ENCODE data around the gene SORCS3. TPM values are rescaled to one million over a fixed set of nuclear protein-coding genes. Genes with fewer than 3 reads are reported as not detected.

Gene SORCS3
- total RNA-seq, 1 experiment from 2014 or later = not detected

- no peaks in the 10 kb centered on the region for H3K79me2 ChIP-seq (ENCODE audit: insufficient read depth, low read length)
- BruUV-seq (replicated peaks) = no TSS peak
- intact Hi-C loops (cut with micrococcal nuclease) = no loop called here
- ChIA-PET RAD21 (ENCODE audit: low non-redundant PET in 1 of 2, low total read pairs in 2 of 2, uncharacterized antibody in 2 of 2, unreplicated experiment in 2 of 2) (no interaction called here), POLR2A (no interaction called here), CTCF (no interaction called here)
- no peaks in the 10 kb centered on the region for H3K9me3 ChIP-seq (ENCODE audit: control insufficient read depth in 1 of 2, insufficient read depth in 1 of 2, low read depth in 1 of 2, low read length in 2 of 2)
- H3K9ac ChIP-seq (ENCODE audit: low read length) = no peak overlapping the region
- H4K20me1 ChIP-seq (ENCODE audit: insufficient read depth) = no peaks in the 10 kb centered on the region
- peaks cover 68% of the 10 kb centered on the region for H3K27me3 ChIP-seq (ENCODE audit: insufficient read depth, low read length)
- H3K27ac ChIP-seq (ENCODE audit: low read depth, low read length) = no peak overlapping the region
- no peak overlapping the region for H2AFZ ChIP-seq (ENCODE audit: low read depth, low read length, poor library complexity, severe bottlenecking)
- no peaks in the 10 kb centered on the region for H3K36me3 ChIP-seq (ENCODE audit: control insufficient read depth in 1 of 2, insufficient read depth in 2 of 2, low read length in 2 of 2)
- no peaks in the 10 kb centered on the region for H3K4me1 ChIP-seq (ENCODE audit: control insufficient read depth in 1 of 2, insufficient read depth in 2 of 2, low read length in 2 of 2)
- H3K4me2 ChIP-seq (ENCODE audit: low read length) = no peak overlapping the region
- DNase-seq (ENCODE audit: low read depth, low spot score) = no peak
- ATAC-seq = no peak
- no peaks in the 10 kb centered on the region for H3K9me2 ChIP-seq (ENCODE audit: insufficient read depth)
- TF ChIP-seq TCF7L2 (IDR thresholded peaks at IDR 0.05; ENCODE audit: borderline replicate concordance, extremely low read depth, insufficient read depth, insufficient read length) (no peak), ELF1 (IDR thresholded peaks at IDR 0.05; ENCODE audit: borderline replicate concordance, low read depth) (no peak), ZBTB33 (IDR thresholded peaks at IDR 0.05; ENCODE audit: extremely low read depth, insufficient replicate concordance, low read length) (no peak), REST (IDR thresholded peaks at IDR 0.05; ENCODE audit: low read depth) (no peak), CEBPB (IDR thresholded peaks at IDR 0.05; ENCODE audit: low read depth) (no peak), JUND (IDR thresholded peaks at IDR 0.05) (no peak), ZNF274 (IDR thresholded peaks at IDR 0.05; ENCODE audit: low read depth, low read length) (no peak), POLR2A (IDR thresholded peaks at IDR 0.05; ENCODE audit: borderline replicate concordance, extremely low read depth, insufficient read depth, insufficient read length) (no peak), RAD21 (IDR thresholded peaks at IDR 0.05; ENCODE audit: low read depth) (no peak), CBX3 (IDR thresholded peaks at IDR 0.05; ENCODE audit: low read depth) (no peak), CTCF (IDR thresholded peaks at IDR 0.05 in 2 of 3, conservative IDR thresholded peaks at IDR 0.05 in 1 of 3; ENCODE audit: borderline replicate concordance in 1 of 3, insufficient read depth in 1 of 3, low read depth in 2 of 3, low read length in 2 of 3) (no peak), POLR2AphosphoS5 (IDR thresholded peaks at IDR 0.05; ENCODE audit: low read depth, low read length) (no peak), SRF (IDR thresholded peaks at IDR 0.05; ENCODE audit: low read depth) (no peak), EZH2 (IDR thresholded peaks at IDR 0.05) (no peak)
- H3K4me3 ChIP-seq (replicated peaks in 1 of 2; ENCODE audit: low read depth in 1 of 2, low read length in 2 of 2) = no peak overlapping the region
Observed at GRCh38 chr10:104904753-104905323, 263.7 kb downstream of the SORCS3 start.
